HG03520 (cell line): ENCODE measurements around the gene CDC42BPA.
"Not testable (repeated sequence)": the region's sequence is repeated elsewhere in the genome, so short reads cannot be mapped to it uniquely, and the experiment has no call there.

ENCODE experiments used
- ATAC-seq: cut with Tn5 transposase; IDR thresholded peaks from one replicate; pipeline ENCODE4 v1.9.1; 2021; ENCODE audit warnings: mild to moderate bottlenecking, moderate library complexity; ENCODE audit not compliant: unreplicated experiment

Gene CDC42BPA

GRCh38 chr1:227308367-227309336 lies 9.6 kb downstream of the CDC42BPA start:
- ATAC-seq, result no peak

- ATAC-seq, result no peak
These were observed 11.6 kb downstream of the CDC42BPA start for GRCh38 chr1:227306689-227307088.

DNA sequence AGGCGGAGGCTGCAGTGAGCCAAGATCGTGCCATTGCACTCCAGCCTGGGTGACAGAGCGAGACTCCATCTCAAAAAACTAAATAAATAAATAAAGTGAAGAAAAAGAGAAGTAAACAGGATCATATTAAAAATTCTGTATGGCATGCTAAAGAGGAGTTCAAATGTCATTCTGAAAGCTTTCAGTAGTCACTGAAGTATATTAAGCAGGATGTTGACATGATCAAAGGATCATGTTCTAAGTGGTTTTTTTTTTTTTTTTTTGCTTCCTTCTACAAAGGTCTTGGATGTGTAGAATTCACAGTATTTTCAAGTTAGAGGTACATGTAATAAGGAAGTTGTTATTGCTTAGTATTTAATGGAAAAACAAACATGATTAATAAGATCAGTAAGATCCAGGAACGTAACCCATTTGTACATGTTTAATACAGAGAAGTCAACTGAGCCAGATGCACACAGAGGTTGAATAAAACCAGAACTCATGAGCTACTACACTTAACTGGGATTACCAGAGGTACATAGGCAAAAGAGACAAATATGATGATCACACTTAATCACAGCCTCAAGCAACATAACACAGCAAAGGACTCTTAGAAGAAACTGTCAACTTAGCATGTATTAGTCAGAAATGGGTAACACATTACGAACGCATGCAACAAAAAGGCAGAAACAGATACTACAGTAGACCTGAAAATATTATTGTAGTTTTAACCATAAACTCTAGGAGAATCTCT lies 12.2 kb downstream of the CDC42BPA start:
- no peak for ATAC-seq

DNA sequence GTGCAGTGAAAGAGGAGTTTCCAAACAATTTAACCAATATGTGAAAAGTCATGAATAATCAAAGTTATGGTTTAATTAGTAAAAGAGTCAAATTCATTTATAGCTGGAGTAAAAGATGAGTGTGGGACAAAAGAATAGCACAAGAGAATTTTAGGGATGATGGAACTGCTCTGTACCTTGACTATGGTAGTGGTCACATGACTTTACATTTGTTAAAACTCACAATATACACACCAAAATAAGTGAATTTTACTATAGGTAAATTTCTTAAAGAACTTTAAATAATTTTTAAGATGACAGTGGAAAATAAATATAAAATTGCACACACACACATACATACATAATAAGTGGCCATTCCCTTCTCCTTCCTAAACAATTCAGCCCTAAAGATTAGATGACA lies 13.6 kb downstream of the CDC42BPA start:
- ATAC-seq, result no peak

GRCh38 chr1:227303662-227304061 lies 14.6 kb downstream of the CDC42BPA start:
- no peak for ATAC-seq

- ATAC-seq, result no peak
These were observed 17.6 kb downstream of the CDC42BPA start for GRCh38 chr1:227300682-227301081.

DNA sequence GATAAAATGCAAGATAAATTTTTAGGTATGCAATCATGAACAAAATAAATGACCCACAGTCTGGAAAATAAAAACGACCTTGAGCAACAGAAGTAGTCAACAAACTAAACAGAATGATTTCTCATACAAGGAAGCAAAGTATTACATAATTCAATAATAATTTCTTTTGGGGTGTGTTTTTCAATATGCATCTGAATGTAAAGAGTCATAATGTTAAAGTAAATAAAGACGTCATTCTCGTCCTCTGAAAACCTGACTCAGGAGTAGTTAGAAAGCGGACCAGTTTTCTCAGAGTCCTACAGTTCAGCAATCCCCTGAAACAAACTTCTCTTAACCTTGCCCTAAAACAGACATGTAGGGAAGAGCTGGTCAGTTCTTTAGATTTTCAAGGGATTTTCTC lies 18.6 kb downstream of the CDC42BPA start:
- ATAC-seq, result no peak

DNA sequence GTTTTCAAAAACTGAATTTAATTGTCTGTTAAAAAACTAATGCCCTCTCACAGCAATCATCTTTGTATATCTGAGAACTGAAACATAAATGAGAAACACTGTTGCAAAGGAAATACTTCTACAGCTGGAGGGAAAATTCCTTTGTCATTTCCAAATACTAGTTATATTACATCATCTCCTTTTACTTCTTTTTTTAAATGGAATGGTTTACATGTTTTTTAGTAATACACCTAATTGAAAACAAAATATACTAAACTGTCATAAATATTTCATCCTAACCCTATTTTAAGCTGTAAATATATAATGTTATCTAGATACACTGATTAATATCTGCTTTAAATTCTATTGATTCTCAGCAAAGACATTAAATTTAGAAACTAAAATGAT lies 19.1 kb downstream of the CDC42BPA start:
- ATAC-seq, result no peak

DNA sequence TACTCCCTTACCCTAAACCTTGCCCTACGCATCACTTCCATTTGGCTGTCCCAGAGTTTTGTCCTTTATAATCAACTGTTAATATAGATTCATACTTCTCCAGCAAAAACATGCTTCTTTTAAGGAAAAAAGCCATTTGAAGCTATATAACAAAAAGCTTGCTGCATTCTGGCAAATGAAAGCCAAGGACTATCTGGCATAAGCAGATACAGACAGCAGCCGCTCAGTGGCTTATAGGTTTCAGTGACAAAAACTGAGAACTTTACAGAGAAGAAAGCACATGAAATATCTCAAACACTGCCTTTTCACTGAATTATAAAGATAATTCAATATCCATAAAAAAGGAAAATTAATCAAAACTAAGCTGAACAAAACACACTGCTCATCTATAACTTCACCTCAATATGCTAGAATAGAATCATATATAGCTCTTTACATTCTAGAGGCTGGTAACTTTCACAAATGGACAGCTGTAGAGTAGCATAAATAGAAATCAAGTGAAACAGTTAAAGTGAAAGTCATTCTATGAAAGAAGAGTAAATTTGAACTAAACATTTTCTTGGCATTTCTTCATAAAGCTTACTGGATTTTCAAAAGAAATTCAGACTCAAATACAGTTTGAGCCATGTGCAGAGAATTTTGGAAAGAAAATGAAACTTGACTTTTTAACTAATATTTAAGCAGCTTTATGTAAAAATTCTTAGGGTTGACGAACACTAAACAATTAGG lies 19.6 kb downstream of the CDC42BPA start:
- ATAC-seq, result no peak

- no peak for ATAC-seq
These were observed 21.1 kb downstream of the CDC42BPA start for GRCh38 chr1:227297073-227297793.

GRCh38 chr1:227295609-227296008 lies 22.7 kb downstream of the CDC42BPA start:
- no peak for ATAC-seq

GRCh38 chr1:227285745-227286144 lies 32.5 kb downstream of the CDC42BPA start:
- ATAC-seq, result no peak

GRCh38 chr1:227281371-227281770 lies 36.9 kb downstream of the CDC42BPA start:
- ATAC-seq, result no peak

- ATAC-seq, result no peak
These were observed 37.5 kb downstream of the CDC42BPA start for GRCh38 chr1:227280836-227281235.

DNA sequence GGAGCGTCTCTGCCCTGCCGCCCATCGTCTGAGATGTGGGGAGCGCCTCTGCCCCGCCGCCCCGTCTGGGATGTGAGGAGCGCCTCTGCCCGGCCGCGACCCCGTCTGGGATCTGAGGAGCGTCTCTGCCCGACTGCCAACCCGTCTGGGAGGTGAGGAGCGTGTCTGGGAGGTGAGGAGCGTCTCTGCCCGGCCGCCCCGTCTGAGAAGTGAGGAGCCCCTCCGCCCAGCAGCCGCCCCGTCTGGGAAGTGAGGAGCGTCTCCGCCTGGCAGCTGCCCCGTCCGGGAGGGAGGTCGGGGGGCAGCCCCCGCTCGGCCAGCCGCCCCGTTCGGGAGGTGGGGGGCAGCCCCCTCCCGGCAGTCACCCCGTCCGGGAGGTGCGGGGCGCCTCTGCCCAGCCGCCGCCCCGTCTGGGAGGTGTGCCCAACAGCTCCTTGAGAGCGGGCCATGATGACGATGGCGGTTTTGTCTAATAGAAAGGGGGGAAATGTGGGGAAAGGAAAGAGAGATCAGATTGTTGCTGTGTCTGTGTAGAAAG lies 42.1 kb downstream of the CDC42BPA start:
- ATAC-seq, result not testable (repeated sequence)

- ATAC-seq, result no peak
These were observed 44.7 kb downstream of the CDC42BPA start for GRCh38 chr1:227273557-227273956.

DNA sequence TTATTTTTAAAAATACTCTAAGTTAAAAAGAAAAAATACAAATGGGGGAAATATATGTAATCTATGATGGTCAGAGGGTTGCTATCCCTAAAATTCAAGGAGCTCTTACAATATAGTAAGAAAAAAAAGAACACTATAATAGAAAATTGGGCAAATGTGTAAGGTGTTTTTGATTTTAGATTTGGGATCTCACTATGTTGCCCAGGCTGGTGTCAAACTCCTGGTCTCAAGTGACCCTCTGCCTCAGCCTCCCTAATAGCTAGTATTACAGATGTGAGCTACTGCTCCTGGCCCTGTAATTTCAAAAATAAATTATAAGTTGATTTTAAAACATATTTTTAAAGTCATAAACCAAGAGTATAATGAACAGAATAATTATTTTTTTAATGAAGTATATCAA lies 45.9 kb downstream of the CDC42BPA start:
- no peak for ATAC-seq

DNA sequence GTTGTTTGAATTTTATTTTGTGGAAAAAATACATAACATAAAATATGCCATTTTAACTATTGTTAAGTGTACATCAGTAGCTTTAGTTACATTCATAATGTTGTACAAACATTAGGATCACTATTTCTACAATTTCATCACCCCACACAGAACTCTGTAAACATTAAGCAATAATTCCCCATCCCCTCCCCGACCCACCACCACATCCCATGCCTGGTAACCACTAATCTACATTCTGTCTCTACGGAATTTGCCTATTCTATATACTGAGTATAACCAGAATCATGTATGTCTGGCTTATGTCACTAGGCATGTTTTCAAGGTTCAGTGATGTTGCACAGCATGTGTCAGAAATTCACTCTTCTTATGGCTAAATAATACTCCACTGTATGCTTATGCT lies 47.7 kb downstream of the CDC42BPA start:
- no peak for ATAC-seq

GRCh38 chr1:227268943-227269342 lies 49.3 kb downstream of the CDC42BPA start:
- no peak for ATAC-seq

DNA sequence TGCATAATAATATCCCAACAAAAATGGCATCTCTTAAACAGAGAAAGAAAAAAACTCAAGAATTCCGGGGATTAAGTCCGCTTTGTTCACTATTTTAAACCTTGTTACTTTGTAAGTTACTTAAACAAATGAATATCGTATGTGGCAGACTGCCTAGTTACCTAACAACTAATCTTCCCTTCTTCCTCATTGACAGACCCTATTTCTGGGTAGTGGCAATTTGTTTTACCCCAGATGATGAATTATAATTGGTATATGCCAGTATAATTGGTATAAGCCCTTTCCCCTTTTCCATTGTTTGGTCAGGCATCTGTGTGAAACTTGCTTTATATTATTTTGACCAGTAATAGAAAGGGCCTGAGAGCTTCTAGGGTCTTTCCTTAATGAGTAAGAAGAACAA lies 52.4 kb downstream of the CDC42BPA start:
- ATAC-seq, result no peak
